ENCODE data around the gene PRR30.
"Not testable (repeated sequence)": the region's sequence is repeated elsewhere in the genome, so short reads cannot be mapped to it uniquely, and the experiment has no call there.

The PRR30 gene

DNA sequence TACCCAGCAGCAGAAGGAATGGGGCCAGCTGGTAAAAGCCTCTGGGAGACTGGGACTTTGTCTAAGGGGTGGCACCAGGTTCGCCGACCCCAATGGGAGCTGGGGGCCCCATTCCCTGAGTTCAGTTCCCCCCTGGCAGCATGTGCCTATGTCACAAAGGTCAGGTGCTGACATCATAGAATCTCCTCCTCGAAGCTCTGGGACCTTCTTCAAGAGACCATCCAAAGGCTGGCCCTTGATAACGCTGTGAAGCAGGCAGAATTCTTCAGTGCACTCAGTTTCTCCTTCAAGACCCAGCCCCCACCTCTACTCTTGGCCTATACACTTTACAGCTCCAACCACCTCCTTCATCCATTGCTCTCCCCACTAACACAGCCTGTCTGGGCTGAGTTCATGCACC is at the start of gene PRR30:
PRR30 (minus strand) TSS at position 101 of the 400 bp plus-strand sequence. CDS start 1,081 bp downstream, outside the sequence.
- no peak for DNase-seq

DNA sequence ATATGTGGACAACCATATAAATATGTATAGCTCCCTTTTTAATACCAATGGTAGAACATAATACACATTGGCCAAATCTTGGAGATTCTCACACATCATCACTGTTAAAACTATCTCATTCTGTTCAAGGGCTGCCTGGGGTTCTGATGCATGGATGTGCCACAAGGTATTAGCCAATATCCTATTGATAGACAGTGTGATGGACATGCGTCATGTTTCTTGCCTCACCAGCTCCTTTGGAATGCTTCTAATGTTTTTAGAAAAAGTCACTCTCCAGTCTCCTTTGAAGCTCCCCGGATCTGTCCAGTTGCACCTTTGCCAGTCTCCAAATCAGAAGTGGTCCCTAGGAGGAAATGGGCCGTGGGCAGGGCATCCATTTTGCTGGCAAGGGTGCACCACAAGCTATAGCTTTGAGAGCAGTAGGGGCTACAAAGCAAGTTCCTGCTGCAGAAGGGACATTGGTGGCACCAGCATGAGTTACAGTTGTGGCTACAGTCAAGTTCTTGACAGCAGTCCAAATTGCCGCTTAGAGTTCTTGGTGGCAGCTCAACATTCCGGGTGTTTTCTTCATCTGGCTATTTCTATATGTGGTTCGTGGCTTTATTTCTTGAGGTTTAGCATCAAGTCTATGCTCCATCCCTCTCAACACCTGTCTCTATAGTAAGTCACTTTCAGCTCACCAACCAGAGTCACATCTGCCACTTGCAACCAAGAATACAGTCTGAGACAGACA is 47.6 kb upstream of the PRR30 start:
- DNase-seq, result no peak

DNA sequence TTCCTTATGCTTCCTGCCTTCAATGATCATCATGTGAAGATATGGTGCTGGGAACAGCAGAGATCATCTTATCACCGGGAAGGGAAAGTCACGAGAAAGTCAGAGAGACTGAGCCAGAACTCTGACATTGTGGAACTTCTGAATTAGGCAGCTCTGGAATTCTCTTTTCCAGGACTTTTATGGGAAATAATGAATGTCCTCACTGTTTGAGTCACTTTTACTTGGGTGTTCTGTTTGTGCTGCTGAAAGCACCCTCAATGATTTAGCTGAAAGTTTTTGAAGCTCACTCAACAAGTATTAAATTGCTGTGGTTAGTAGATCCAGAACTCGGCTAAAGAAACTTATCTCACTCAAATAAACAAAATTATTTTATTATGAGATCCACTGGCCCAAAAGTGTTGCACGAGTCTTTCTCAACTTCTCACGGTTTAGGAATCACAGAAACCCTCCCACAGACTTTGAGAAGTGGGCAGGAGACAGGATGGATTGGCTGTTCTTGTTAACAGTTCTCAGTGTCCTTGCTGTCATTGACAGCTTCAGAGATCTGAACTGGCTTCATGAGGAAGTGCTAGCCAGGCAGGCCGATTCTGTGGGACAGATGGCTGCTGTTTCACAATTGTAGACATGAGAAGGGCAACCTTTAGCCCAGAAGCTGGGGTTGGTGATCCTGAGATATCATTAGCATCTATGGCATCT is 46.3 kb upstream of the PRR30 start:
- DNase-seq, result no peak

DNA sequence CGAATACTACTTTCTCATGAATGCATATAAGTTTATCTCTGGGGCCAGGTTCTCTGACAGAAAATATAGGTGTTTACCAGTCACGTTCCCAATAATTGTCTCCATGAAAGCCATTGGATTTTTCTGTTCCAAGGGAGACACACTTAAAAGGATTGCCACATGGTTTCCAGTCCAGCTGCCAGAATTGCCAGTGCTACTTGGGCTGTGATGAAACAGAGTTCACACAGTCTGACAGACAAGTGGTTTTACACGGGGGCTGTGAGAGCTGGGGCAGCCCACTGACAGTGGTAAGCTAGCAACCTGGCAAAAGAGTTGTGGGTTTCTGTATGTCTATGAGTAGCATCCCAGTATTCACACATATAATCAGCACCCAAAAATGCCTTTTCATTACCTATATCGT is 44.9 kb upstream of the PRR30 start:
- no peak for DNase-seq

DNA sequence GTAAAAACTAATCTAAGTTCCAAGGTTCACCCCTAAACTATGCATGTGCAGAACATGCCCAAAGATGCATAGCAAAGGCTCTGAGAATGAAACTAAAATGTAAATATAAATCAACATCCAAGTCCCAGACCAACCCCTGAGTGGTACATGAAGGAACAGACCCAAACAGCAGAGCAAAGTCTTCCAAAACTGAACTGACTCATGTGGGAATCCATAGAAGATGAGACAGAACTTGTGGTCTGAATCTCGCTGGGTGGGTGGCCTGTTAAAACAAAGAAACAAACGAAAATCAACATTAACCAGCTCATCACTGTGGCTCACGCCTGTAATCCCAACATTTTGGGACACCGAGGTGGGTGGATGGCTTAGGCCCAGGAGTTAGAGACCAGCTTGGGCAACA is 43.1 kb upstream of the PRR30 start:
- no peak for DNase-seq

DNA sequence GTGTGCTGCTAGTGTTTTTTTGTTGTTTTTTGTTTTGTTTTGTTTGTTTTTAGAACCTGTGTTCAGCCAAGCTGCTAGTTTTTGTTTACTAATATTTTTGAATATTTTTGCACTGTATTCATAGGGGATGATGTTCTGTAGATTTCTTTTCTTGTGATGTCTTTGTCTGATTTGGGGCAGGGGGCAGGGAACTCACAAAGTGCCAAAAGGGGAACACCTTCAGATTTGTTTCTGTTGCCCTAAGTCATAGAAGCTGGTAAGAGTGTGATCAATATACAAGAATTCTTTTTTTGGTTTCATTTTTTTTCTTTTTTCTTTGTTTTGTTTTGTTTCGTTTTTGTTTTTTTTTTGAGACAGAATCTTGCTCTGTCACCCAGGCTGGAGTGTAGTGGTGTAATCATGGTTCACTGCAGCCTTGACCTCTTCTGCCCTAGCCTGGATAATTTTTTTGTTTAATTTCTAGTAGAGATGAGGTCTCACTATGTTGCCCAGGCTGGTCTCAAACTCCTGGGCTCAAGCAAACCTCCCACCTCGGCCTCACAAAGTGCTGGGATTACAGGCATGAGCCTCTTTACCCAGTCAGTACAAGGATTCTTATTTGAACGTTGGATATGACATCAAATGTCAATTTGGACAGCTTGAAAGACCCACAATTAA is 40.3 kb upstream of the PRR30 start:
- DNase-seq, result no peak

DNA sequence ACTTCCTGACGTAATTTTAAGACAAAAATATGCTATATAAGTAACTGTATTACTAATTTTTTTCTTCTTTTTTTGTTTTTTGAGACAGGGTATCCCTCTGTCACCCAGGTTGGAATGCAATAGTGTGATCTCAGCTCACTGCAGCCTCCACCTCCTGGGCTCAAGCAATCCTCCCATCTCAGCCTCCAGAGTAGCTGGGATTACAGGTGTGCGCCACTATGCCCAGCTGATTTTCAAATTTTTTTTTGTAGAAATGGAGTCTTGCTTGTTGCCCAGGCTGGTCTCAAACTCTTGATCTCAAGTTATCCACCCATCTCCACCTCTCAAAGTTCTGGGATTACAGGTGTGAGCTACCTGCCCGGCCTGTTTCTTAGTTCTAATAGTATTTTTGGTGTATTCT is 39.3 kb upstream of the PRR30 start:
- no peak for DNase-seq

DNA sequence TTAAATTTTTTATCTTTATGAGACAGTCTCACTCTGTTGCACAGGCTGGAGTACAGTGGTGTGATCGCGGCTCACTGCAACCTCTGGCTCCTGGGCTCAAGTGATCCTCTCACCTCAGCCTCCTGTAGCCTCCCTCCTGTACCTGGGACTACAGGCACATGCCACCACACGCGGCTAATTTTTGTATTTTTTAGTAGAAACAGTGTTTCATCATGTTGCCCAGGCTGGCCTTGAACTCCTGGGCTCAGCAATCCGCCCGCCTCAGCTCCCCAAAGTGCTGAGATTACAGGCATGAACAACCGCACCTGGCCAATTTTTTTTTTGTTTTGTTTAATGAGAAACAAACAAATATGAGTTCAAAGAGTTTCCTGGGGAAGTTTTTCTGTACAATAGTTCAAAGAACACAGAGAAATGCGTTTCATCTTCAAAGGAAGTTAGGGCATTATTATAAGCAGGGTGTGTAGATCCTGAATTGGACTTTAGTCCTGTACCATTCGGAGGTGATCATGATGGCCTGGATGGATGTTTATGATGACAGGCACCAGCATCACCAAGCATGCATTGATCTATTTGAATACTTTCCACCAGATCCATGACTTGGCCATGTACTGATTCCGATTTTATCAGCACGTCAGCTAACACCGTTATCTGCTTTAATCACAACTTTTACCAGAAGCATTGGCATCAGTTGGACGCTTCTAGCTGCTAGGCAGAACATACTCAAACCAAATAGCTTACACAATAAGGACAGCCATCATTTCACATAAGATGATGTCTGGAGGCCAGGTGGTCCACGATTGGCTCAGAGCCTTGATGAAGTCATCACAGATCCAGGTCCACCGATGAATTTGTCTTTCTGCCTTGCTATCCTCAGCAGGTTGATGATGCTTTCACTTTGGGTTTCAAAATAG is 38.5 kb upstream of the PRR30 start:
- no peak for DNase-seq

DNA sequence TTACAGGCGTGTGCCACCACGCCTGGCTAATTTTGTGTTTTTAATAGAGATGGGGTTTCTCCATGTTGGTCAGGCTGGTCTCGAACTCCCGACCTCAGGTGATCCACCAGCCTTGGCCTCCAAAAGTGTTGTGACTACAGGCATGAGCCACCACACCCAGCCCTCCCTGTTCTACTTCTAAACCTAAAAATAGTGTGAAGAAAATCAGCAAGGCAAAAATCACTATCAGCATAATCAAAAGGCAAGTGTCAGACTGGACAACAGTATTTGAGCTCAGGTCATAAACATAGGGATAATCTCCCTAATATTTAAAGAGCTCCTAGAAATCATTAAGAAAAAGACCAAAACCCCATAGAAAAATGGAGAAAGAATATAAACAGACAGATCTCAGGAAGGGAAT is 36.6 kb upstream of the PRR30 start:
- not testable (repeated sequence) for DNase-seq

DNA sequence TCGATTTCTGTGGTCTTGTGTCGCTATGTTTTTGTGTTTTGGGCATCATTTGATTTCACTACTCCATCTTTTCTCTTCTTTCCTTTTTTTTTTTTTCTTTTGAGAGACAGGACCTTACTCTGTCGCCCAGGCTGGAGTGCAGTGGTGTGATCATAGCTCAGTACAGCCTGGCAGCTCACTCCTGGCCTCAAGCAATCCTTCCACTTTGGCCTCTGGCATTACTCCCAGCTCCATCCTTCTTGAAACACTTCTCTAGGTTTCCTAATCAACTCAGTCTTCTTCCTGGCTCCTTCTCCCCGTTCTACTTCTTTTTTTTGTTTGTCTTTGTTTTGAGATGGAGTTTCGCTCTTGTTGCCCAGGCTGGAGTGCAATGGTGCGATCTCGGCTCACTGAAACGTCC is 36.1 kb upstream of the PRR30 start:
- no peak for DNase-seq

DNA sequence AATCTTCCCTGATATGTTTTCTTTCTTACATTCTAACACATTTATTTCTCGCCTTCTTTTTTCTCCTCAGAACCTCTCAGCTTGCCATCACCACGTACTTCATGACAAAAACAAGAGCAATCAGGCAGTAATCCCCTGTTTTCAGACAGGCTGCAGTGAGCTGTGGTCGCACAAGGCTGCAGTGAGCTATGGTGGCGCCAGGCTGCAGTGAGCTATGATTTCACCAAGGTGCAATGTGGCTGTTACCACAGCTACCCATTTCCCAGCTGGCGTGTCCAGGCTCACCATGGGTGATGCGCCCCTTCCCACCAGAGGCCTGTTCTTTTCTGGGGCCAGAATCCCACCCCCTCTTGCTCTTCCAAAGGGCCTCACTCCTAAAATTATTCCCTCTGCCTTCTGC is 35.4 kb upstream of the PRR30 start:
- no peak for DNase-seq

DNA sequence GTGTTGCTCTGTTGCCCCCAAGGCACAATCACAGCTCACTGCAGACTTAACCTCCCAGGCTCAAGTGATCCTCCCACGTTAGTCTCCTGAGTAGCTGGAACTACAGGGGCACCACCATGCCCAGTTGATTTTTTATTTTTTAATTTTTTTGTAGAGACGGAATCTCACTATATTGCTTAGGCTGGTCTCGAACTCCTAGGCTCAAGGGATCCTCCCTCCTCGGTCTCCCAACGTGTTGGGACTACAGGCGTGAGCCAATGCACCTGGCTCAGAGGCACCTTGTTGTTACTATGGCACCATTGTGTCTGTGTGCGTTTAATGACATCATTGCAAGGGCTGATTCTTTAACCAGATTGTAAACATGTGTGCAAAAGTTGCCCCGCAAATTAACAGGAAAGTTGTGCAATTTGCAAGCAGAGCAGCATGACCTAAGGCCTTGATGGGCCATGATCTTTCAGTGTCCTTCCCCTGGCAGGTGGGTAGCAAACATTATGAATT is 32.2 kb upstream of the PRR30 start:
- DNase-seq, result no peak

DNA sequence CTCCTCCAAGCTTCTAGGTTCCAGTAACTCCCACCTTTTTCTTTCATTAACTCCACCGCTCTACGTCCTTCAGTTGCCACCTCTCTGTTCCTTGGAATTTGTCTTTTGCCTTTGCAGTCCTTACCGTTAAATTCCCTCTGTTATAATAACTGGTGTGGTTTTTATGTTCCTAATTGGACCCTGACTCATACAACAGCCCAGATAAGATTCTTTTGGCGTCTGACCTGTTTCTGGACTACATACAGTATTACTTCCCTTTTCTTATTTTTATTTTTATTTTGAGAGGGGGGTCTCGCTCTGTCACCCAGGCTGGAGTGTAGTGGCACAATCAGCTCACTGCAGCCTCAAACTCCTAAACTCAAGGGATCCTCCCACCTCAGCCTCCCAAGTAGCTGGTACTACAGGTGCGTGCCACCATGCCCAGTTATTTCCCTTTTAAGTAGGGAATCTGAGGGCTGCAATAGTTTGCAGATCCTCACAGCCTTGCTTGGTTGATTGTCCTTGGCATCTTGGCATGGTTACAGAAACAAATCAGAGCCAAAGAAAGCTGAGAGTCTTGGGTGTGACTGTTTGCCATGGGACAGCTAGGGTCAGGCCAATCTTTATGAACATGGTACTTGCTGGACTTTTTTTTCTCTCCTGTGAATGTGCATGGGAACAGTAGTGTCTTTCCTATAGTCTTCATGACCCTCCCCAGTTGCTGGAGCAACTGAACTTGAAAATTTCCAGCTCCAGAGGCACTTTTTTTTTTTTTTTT is 31.5 kb upstream of the PRR30 start:
- DNase-seq, result no peak

DNA sequence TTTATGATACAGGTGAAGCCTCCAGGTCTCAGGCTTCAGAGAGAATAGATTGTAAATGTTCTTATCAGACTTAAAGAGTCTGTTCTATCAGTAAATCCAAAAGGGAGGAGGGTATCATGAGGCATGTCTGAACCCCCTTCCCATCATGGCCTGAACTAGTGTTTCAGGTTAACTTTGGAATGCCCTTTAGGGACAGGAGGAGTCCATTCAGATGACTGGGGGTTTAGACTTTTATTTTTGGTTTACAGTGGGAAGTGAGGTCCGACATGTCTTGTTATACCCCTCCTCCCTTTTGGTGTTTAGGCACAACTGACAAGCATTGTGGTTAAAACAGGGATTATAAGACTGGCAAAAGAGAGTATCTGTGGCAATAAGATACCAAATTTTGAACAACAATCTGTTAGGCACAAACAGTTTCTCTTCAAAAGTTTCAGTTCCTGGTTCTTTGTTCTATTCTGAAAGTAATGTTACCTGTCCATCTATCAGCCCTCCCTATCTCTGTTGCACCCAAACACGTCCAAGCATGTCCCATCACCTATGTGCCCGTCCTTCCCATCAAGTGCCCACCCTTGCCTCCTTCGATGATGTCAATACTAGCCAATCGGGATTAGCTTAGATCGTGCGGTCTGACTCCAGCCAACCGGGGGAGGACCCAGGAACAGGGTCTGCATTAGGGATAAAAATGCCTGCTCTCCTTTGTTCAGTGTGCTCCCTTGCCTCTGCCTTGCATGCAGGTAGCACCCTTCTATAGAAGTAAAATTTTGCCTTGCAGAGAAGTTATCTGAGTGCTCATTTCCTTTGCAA is 26.0 kb upstream of the PRR30 start:
- DNase-seq, result no peak

DNA sequence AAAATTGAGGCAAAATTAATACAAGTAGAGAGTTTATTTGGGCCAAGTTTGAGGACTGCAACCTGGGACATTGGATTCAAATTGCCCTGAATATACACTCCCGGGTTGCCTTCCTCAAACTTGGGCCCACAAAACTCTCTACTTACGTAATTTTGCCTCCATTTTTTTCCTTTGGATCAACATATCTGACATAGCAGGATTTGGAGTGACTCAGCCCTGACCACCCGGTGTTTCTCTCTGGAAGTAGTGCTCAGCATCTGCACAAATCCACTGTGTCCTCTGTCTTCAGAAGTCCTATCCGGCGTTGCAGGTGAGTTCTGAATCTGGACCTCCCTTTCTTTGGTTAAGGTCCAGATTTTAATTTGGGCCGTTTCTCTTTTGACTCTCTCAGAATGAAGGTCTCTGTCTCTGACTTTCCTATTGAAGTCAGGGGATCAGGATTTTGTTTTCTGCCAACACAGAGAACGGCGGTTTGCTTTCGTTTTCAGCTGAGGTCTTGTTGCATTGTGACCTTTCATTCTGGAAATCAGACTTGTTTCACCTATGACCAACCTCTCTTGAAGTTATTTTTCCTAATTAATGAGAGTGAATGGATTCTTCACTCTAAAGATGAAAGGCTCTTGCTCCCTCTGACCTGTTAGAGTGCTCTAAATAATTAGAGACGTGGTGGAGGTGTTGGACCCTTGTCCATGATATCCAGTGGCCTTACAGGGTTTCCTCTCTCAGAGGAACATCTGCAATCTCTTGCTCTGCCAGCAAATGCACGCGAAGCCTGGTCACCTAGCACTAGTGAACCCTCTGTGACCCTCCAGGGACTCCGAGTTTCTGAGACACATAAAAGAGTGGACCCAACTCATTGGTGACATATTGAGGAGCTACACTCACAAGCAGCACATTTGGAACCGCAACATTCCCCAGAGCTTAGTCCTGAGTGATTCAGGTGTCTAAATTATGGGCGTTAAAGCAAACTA is 23.2 kb upstream of the PRR30 start:
- no peak for DNase-seq

DNA sequence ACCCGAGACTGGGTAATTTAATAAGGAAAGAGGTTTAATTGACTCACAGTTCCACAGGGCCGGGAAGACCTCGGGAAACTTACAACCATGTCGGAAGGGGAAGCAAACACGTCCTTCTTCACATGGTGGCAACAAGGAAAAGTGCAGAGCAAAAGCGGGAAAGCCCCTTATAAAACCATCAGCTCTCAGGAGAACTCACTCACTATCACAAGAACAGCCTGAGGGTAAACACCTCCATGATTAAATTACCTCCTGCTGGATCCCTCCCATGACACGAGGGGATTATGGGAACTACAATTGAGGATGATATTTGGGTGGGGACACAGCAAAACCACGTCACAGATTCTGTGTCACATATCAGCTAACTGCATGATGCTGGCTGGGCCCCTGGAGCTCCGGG is 21.0 kb upstream of the PRR30 start:
- no peak for DNase-seq

DNA sequence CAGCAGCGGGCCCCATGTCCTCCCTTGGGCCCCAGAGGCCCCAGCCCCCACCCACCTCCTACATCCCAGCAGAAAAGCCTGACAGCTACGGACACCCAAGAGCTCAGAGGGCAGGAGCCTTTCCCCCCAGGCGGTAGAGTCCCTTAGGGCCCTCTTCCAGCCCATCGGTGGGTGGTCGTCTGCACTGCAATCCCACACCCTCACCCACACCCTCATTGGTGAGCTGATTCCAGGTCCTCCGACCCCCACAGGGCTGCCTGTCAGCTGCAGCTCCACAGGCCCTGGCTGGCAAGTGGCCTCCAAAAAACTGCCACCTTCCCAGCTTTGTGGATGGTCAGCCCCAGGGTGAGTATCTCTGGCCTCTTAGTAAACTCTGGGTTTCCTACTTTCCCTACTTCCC is 20.1 kb upstream of the PRR30 start:
- DNase-seq, result no peak

DNA sequence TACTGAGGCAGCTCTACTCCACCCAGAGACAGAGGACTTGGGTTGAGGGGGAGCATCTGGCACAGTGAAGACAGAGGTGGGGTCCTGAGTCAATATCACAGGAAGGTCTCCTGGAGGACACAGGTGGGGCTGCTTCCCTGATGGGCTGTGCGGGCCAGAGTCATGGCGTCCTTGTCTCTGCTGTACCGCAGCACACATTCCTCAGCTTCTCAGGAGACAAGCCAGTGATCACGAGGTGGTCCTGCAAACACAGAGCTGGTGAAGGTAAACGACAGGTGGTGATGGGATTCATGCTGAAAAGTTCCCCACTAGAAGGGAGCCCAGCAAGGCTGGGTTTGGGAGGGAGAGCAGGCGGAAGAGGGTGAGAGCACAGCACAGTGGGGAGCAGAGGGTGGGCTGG is 19.3 kb upstream of the PRR30 start:
- DNase-seq, result no peak

DNA sequence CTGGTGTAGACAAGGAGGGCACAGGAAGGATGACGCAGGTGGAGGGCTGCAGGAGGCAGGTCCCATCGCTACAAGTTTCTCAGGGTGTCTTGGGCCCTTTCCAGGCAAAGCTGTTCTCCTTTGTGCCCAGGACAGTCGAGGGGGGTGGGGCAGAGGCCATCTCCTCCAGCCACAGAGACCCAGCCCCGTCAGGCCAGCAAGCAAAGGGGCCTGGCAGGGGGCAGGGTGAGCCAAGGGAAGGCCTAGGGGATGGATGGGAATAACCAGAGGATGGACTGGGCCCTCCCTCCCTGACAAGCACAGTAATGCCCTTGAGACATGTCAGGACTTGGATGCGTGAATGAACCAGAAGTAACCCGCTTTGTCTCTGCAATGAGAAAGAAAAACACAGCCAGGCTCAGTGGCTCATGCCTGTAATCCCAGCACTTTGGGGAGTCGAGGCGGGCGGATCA is 15.9 kb upstream of the PRR30 start:
- no peak for DNase-seq

DNA sequence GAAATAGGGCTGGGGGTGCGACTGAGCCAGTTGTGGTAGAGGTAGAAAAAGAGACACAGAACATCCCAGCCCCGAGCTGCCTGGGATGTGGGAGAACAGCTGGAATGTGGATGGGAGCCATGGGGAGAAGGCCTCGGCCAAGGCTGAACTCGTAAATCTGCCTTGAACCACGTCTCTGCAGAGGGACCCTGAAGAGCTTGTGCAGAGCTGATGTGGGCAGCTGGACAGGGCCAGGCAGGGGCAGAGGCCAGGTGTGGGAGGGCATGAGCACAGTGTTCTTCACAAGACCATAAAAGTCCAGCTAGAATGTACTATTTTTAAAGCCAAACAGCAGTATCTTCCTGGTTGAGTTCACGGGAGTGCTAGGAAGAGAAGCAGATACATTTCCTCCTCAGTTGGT is 15.3 kb upstream of the PRR30 start:
- no peak for DNase-seq

Data from C1 segment of cervical spinal cord (tissue), 14 donors.